ENCODE results near the gene CCM2L. TPM values are rescaled to one million over a fixed set of nuclear protein-coding genes. Genes with fewer than 3 reads are reported as not detected.

CCM2L gene
- polyA plus RNA-seq, 2 of the 4 experiments (the other 2 are of a cell fraction) = 0.05 to 0.18 TPM

DNA sequence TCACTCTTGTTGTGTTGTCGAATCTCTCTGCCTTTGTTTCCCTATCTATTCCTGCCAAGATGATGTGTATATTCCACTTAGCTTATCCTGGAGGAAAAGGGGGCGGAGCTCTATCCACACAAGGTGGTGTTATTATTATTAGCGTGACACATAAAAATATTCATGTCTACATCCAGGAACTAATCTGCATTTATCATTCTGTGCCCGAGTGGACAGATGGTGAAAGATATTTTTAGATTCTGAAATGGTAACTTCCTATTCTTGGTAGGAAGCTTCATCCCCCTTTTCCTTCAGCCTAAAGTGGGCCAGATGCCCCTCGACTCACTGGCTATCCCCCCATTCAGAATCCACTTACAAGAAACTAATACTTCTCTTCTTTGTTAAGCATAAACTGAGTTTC lies 40.2 kb upstream of the CCM2L start:
- Histone ChIP-seq H3K27ac (no peak overlapping the region), H3K4me3 (no peak overlapping the region), H3K4me2 (no peak overlapping the region), H3K9me3 (no peaks in the 10 kb centered on the region), H3K4me1 (peaks cover 6% of the 10 kb centered on the region; the same call in 2 of the 3 replicates)
- no peak for TF ChIP-seq SREBF2 (IDR thresholded peaks at IDR 0.05)
- no peak for TF ChIP-seq KDM5A (IDR thresholded peaks at IDR 0.05)
- no peak for TF ChIP-seq CHD2 (IDR thresholded peaks at IDR 0.05; ENCODE audit: low read length, partially characterized antibody)
- no peak for TF ChIP-seq NR3C1 (IDR thresholded peaks at IDR 0.05)
- no peak for TF ChIP-seq RAD21 (conservative IDR thresholded peaks at IDR 0.05 in 1 of 2, IDR thresholded peaks at IDR 0.05 in 1 of 2)
- no peak for TF ChIP-seq CHD4 (IDR thresholded peaks at IDR 0.05; ENCODE audit: borderline replicate concordance)
- no peak for TF ChIP-seq HDAC2 (IDR thresholded peaks at IDR 0.05)
- TF ChIP-seq, protein P1, sequence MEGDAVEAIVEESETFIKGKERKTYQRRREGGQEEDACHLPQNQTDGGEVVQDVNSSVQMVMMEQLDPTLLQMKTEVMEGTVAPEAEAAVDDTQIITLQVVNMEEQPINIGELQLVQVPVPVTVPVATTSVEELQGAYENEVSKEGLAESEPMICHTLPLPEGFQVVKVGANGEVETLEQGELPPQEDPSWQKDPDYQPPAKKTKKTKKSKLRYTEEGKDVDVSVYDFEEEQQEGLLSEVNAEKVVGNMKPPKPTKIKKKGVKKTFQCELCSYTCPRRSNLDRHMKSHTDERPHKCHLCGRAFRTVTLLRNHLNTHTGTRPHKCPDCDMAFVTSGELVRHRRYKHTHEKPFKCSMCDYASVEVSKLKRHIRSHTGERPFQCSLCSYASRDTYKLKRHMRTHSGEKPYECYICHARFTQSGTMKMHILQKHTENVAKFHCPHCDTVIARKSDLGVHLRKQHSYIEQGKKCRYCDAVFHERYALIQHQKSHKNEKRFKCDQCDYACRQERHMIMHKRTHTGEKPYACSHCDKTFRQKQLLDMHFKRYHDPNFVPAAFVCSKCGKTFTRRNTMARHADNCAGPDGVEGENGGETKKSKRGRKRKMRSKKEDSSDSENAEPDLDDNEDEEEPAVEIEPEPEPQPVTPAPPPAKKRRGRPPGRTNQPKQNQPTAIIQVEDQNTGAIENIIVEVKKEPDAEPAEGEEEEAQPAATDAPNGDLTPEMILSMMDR (IDR thresholded peaks at IDR 0.05) = no peak
- no peak for TF ChIP-seq ZFP36 (IDR thresholded peaks at IDR 0.05; ENCODE audit: borderline replicate concordance, partially characterized antibody)
- TF ChIP-seq NFE2L2 (conservative IDR thresholded peaks at IDR 0.05; ENCODE audit: low read length) = no peak
- TF ChIP-seq FOSB (CRISPR knock-in tag; IDR thresholded peaks at IDR 0.05) = no peak
- TF ChIP-seq FOXS1 (CRISPR knock-in tag; IDR thresholded peaks at IDR 0.05) = no peak
- no peak for TF ChIP-seq POLR2AphosphoS2 (conservative IDR thresholded peaks at IDR 0.05; ENCODE audit: low read length)
- TF ChIP-seq, protein P2, sequence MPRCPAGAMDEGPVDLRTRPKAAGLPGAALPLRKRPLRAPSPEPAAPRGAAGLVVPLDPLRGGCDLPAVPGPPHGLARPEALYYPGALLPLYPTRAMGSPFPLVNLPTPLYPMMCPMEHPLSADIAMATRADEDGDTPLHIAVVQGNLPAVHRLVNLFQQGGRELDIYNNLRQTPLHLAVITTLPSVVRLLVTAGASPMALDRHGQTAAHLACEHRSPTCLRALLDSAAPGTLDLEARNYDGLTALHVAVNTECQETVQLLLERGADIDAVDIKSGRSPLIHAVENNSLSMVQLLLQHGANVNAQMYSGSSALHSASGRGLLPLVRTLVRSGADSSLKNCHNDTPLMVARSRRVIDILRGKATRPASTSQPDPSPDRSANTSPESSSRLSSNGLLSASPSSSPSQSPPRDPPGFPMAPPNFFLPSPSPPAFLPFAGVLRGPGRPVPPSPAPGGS (IDR thresholded peaks at IDR 0.05) = no peak
- TF ChIP-seq ESRRA (IDR thresholded peaks at IDR 0.05; ENCODE audit: borderline replicate concordance, low read length) = no peak
- no peak for TF ChIP-seq SMC3 (IDR thresholded peaks at IDR 0.05)
- TF ChIP-seq HOXB5 (CRISPR knock-in tag; IDR thresholded peaks at IDR 0.05) = no peak
- CTCF ChIA-PET = interaction anchor here (0.7 to 5.1 kb wide), 9 partner anchors 10 to 147 kb away, joined by 3 to 35 read pairs (median 6); partner anchors contain the start of gene PDRG1
- ATAC-seq = no peak
- no peak for DNase-seq (ENCODE audit: low read depth in 1 of 2, low spot score in 1 of 2)
- 22% methylated on average over 5 of the region's 5 CpGs for WGBS (ENCODE audit: missing lambda C conversion rate)
- POLR2A ChIA-PET = no interaction called here
- FAIRE-seq = no peak

DNA sequence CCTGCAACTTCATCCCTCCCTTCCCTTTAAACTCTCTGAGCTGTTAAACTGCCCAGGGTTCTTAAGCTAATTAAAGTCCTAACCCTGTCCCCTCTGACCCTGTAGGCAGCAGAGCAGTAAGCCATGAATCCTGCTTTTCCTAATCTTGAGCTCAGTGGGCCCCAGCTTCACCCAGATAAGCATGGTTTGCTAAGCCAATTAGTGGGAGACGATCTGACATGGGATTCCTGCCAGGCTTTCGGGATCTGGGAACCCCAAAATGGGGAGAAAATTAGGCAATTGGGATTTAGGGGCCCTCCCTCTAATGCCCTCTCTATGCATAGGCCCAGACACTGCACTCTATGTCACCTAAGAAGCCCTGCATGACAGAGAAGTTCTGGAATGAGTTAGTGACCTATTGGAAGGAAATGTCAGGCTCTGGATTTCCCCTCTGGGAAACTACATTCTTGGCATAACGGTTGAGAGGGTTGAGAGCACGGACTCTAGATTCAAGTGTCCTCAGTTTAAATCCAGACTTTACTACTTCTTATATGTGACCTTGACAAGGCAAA lies 37.7 kb upstream of the CCM2L start:
- peak in 1 of 2 experiments; percentile 56; a peak in 3 of 6 replicates for ATAC-seq
- FAIRE-seq = no peak
- WGBS (ENCODE audit: missing lambda C conversion rate) = 0% methylated on average over 4 of the region's 4 CpGs
- CTCF ChIA-PET = interaction anchor here (0.6 to 2.3 kb wide), 7 partner anchors 16 to 150 kb away, joined by 3 to 7 read pairs (median 4); partner anchors contain the start of gene PDRG1
- TF ChIP-seq, protein P1 (IDR thresholded peaks at IDR 0.05) = no peak
- TF ChIP-seq NR3C1 (IDR thresholded peaks at IDR 0.05) (no peak), MYC (IDR thresholded peaks at IDR 0.05; ENCODE audit: borderline replicate concordance, low read length) (no peak), ZFP36 (IDR thresholded peaks at IDR 0.05; ENCODE audit: borderline replicate concordance, partially characterized antibody) (no peak)
- no peak overlapping the region for H3K27ac ChIP-seq
- no peaks in the 10 kb centered on the region for H3K9me3 ChIP-seq
- H3K4me2 ChIP-seq = no peak overlapping the region
- H3K4me3 ChIP-seq = no peak overlapping the region
- peak in 1 of 2 experiments; percentile 25 for DNase-seq (ENCODE audit: low read depth in 1 of 2, low spot score in 1 of 2)
- H3K4me1 ChIP-seq = peaks cover 6% of the 10 kb centered on the region; the same call in 2 of the 3 replicates
- POLR2A ChIA-PET = no interaction called here
